ENCODE results near the gene ATXN2L.

DNA sequence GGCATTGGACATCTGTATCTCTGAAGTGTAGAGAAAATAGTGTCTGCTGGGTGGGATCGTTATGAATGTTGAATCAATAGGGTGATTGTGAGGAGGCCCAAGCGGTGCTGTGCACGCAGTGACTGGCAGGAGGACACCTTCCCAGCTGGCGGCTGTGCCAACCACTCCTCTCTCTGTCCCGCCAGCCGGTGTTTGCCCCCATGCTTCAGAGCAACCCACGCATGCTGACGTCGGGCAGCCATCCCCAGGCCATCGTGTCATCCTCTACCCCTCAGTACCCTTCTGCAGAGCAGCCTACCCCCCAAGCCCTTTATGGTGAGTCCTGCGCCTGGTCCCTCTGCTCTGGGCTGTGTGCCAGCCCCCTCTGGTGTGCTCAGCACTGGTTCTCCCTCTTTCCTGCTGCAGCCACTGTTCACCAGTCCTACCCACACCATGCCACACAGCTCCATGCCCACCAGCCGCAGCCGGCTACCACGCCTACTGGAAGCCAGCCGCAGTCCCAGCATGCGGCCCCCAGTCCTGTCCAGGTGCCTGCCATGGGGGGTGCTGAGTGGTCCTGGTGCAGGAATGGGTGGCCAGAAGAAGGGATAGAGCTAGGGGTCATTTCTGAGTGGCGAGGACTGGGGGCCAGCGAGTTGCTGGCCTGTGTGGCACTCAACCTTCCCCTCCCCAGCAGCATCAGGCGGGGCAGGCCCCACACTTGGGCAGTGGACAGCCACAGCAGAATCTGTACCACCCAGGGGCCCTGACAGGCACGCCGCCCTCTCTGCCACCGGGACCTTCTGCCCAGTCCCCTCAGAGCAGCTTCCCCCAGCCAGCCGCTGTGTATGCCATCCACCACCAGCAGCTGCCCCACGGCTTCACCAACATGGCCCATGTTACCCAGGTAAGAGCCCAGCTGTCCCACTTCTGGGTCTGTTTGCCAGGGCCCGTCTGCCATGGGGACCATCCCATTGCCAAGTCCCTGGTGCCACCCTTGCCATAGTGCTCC lies 12.4 kb downstream of the ATXN2L start:
- TF ChIP-seq POLR2AphosphoS5 (IDR thresholded peaks at IDR 0.05; ENCODE audit: low read depth, low read length) (no peak), TAF1 (IDR thresholded peaks at IDR 0.05; ENCODE audit: borderline replicate concordance, insufficient read depth, low read length) (no peak), SIN3A (IDR thresholded peaks at IDR 0.05; ENCODE audit: borderline replicate concordance, insufficient read depth, low read length) (no peak)
- TF ChIP-seq, protein P1, sequence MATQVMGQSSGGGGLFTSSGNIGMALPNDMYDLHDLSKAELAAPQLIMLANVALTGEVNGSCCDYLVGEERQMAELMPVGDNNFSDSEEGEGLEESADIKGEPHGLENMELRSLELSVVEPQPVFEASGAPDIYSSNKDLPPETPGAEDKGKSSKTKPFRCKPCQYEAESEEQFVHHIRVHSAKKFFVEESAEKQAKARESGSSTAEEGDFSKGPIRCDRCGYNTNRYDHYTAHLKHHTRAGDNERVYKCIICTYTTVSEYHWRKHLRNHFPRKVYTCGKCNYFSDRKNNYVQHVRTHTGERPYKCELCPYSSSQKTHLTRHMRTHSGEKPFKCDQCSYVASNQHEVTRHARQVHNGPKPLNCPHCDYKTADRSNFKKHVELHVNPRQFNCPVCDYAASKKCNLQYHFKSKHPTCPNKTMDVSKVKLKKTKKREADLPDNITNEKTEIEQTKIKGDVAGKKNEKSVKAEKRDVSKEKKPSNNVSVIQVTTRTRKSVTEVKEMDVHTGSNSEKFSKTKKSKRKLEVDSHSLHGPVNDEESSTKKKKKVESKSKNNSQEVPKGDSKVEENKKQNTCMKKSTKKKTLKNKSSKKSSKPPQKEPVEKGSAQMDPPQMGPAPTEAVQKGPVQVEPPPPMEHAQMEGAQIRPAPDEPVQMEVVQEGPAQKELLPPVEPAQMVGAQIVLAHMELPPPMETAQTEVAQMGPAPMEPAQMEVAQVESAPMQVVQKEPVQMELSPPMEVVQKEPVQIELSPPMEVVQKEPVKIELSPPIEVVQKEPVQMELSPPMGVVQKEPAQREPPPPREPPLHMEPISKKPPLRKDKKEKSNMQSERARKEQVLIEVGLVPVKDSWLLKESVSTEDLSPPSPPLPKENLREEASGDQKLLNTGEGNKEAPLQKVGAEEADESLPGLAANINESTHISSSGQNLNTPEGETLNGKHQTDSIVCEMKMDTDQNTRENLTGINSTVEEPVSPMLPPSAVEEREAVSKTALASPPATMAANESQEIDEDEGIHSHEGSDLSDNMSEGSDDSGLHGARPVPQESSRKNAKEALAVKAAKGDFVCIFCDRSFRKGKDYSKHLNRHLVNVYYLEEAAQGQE (IDR thresholded peaks at IDR 0.05; ENCODE audit: insufficient read depth in 1 of 2, low read depth in 2 of 2, low read length in 2 of 2) = no peak
